OCI-LY1 (cell line): ENCODE measurements around the gene KCNMA1.

Source experiments
- EZH2 ChIP-seq: fragments of 200-600 bp; sonication (generic), shearing (Covaris generic); IDR thresholded peaks from 2 replicates; pipeline ENCODE4 v1.8.0; 2017; ENCODE audit warnings: borderline replicate concordance, mixed run types, mild to moderate bottlenecking, antibody characterized with exemption, low read length, moderate library complexity, mixed read lengths
- TF ChIP-seq, protein P1 (sequence below): fragments of 200-600 bp; sonication (generic), shearing (Covaris generic); IDR thresholded peaks from 2 replicates; pipeline ENCODE4 v1.5.1; 2017; ENCODE audit warnings: mild to moderate bottlenecking, antibody characterized with exemption, low read length, moderate library complexity, mixed read lengths

- TF ChIP-seq, protein P1, sequence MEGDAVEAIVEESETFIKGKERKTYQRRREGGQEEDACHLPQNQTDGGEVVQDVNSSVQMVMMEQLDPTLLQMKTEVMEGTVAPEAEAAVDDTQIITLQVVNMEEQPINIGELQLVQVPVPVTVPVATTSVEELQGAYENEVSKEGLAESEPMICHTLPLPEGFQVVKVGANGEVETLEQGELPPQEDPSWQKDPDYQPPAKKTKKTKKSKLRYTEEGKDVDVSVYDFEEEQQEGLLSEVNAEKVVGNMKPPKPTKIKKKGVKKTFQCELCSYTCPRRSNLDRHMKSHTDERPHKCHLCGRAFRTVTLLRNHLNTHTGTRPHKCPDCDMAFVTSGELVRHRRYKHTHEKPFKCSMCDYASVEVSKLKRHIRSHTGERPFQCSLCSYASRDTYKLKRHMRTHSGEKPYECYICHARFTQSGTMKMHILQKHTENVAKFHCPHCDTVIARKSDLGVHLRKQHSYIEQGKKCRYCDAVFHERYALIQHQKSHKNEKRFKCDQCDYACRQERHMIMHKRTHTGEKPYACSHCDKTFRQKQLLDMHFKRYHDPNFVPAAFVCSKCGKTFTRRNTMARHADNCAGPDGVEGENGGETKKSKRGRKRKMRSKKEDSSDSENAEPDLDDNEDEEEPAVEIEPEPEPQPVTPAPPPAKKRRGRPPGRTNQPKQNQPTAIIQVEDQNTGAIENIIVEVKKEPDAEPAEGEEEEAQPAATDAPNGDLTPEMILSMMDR: no peak
- TF ChIP-seq EZH2: no peak
Observed at GRCh38 chr10:77207182-77207827, 430.3 kb downstream of the KCNMA1 start.
